Measurements from ENCODE around the gene MSLN.

The MSLN gene

GRCh38 chr16:726438-727290 lies 33.9 kb upstream of the MSLN start, which contains the start of the genes CCDC78 and HAGHL:
Gene CCDC78 (minus strand): TSS chr16:726443. CDS start chr16:726367, 76 bp downstream.
Gene HAGHL (plus strand): TSS chr16:727106. CDS start chr16:727510, 404 bp downstream.
- TF ChIP-seq CTCF (IDR thresholded peaks at IDR 0.05; ENCODE audit: low read depth, low read length) (no peak), EZH2phosphoT487 (IDR thresholded peaks at IDR 0.05; ENCODE audit: low read depth) (no peak)
- peaks cover 3% of the 10 kb centered on the region for H3K36me3 ChIP-seq (replicated peaks; ENCODE audit: low read depth, low read length)
- H3K9ac ChIP-seq (ENCODE audit: low read length): peak within 1 kb of the TSS; percentile 89
- H4K20me1 ChIP-seq (ENCODE audit: insufficient read depth, low read length): peaks cover 2% of the 10 kb centered on the region; the same call in 1 of the 2 replicates
- H3K4me2 ChIP-seq (ENCODE audit: low read length): peak within 1 kb of the TSS; percentile 91
- H2AFZ ChIP-seq (ENCODE audit: low read depth, low read length): peak within 1 kb of the TSS; percentile 45; the same call in 1 of the 2 replicates
- peak within 1 kb of the TSS; percentile 90 for H3K4me3 ChIP-seq (ENCODE audit: low read length)
- H3K4me1 ChIP-seq (ENCODE audit: low read length): peaks cover 14% of the 10 kb centered on the region
- peak within 1 kb of the TSS; percentile 35 for H3K27ac ChIP-seq (ENCODE audit: low read length)
- no peaks in the 10 kb centered on the region for H3K27me3 ChIP-seq (ENCODE audit: low read depth, low read length)
- no peaks in the 10 kb centered on the region for H3K9me3 ChIP-seq (ENCODE audit: insufficient read depth, low read length)
- peaks cover 4% of the 10 kb centered on the region; the same call in 1 of the 2 replicates for H3K79me2 ChIP-seq (ENCODE audit: low read length)

GRCh38 chr16:727291-727977 lies 33.1 kb upstream of the MSLN start:
- no peaks in the 10 kb centered on the region for H3K27me3 ChIP-seq (ENCODE audit: low read depth, low read length)
- peak overlapping the region; percentile 89 for H3K9ac ChIP-seq (ENCODE audit: low read length)
- no peaks in the 10 kb centered on the region for H3K9me3 ChIP-seq (ENCODE audit: insufficient read depth, low read length)
- peaks cover 3% of the 10 kb centered on the region for H3K36me3 ChIP-seq (replicated peaks; ENCODE audit: low read depth, low read length)
- H3K4me1 ChIP-seq (ENCODE audit: low read length): peaks cover 9% of the 10 kb centered on the region; the same call in 1 of the 2 replicates
- no peaks in the 10 kb centered on the region for H3K79me2 ChIP-seq (ENCODE audit: low read length)
- peak overlapping the region; percentile 45; the same call in 1 of the 2 replicates for H2AFZ ChIP-seq (ENCODE audit: low read depth, low read length)
- H4K20me1 ChIP-seq (ENCODE audit: insufficient read depth, low read length): no peaks in the 10 kb centered on the region
- H3K27ac ChIP-seq (ENCODE audit: low read length): peak overlapping the region; percentile 35
- H3K4me2 ChIP-seq (ENCODE audit: low read length): peak overlapping the region; percentile 91
- TF ChIP-seq CTCF (IDR thresholded peaks at IDR 0.05; ENCODE audit: low read depth, low read length) (no peak), EZH2phosphoT487 (IDR thresholded peaks at IDR 0.05; ENCODE audit: low read depth) (no peak)
- peak overlapping the region; percentile 90 for H3K4me3 ChIP-seq (ENCODE audit: low read length)

- peaks cover 9% of the 10 kb centered on the region; the same call in 1 of the 2 replicates for H3K4me1 ChIP-seq (ENCODE audit: low read length)
- no peak overlapping the region for H3K27ac ChIP-seq (ENCODE audit: low read length)
- no peaks in the 10 kb centered on the region for H4K20me1 ChIP-seq (ENCODE audit: insufficient read depth, low read length)
- no peak overlapping the region for H2AFZ ChIP-seq (ENCODE audit: low read depth, low read length)
- TF ChIP-seq EZH2phosphoT487 (IDR thresholded peaks at IDR 0.05; ENCODE audit: low read depth): no peak
- TF ChIP-seq CTCF (IDR thresholded peaks at IDR 0.05; ENCODE audit: low read depth, low read length): no peak
- no peaks in the 10 kb centered on the region for H3K9me3 ChIP-seq (ENCODE audit: insufficient read depth, low read length)
- H3K9ac ChIP-seq (ENCODE audit: low read length): peak overlapping the region; percentile 89; the same call in 1 of the 2 replicates
- H3K27me3 ChIP-seq (ENCODE audit: low read depth, low read length): no peaks in the 10 kb centered on the region
- no peaks in the 10 kb centered on the region for H3K79me2 ChIP-seq (ENCODE audit: low read length)
- H3K4me2 ChIP-seq (ENCODE audit: low read length): peak overlapping the region; percentile 70
- no peaks in the 10 kb centered on the region for H3K36me3 ChIP-seq (replicated peaks; ENCODE audit: low read depth, low read length)
- peak overlapping the region; percentile 90 for H3K4me3 ChIP-seq (ENCODE audit: low read length)
Observed at GRCh38 chr16:728131-728889, 32.2 kb upstream of the MSLN start.

All from OCI-LY3 (cell line).